H1 (cell line): Measurements from ENCODE around the gene TRIM27. TPM values are rescaled to one million over a fixed set of nuclear protein-coding genes. Genes with fewer than 3 reads are reported as not detected.
A peak's percentile ranks its signal among the peaks of the same experiment; 100 is the strongest.

ENCODE experiments used
- ASH2L ChIP-seq: fragments of 200-600, 300-600 bp; sonication (generic); IDR thresholded peaks from one replicate; pipeline ENCODE4 v1.7.1; 2017; ENCODE audit warnings: low read length
- BACH1 ChIP-seq: IDR thresholded peaks from 2 replicates; pipeline ENCODE4 v1.6.1; 2012; ENCODE audit warnings: low read length, improper control_type of control experiment
- CREB1 ChIP-seq: IDR thresholded peaks from 2 replicates; pipeline ENCODE4 v1.6.1; 2012; ENCODE audit warnings: inconsistent platforms
- NRF1 ChIP-seq: IDR thresholded peaks from 2 replicates; pipeline ENCODE4 v1.6.1; 2011; ENCODE audit warnings: mild to moderate bottlenecking, low read depth, low read length, improper control_type of control experiment
- RAD21 ChIP-seq, 2 experiments: IDR thresholded peaks in 1 of 2; conservative IDR thresholded peaks in 1 of 2; 2 replicates each; pipeline ENCODE4 v1.6.1; 2011; ENCODE audit warnings: low read depth in 2 of 2, low read length in 2 of 2, improper control_type of control experiment in 1 of 2, inconsistent platforms in 1 of 2, mild to moderate bottlenecking in 1 of 2, moderate library complexity in 1 of 2
- SP4 ChIP-seq: IDR thresholded peaks from 2 replicates; pipeline ENCODE4 v1.6.1; 2012; ENCODE audit warnings: low read length, inconsistent platforms
- SUZ12 ChIP-seq: fragments of 200-600 bp; sonication (generic); IDR thresholded peaks from 2 replicates; pipeline ENCODE4 v1.6.1; 2012; ENCODE audit warnings: mild to moderate bottlenecking, inconsistent platforms, low read length, moderate library complexity, mixed read lengths
- TAF7 ChIP-seq: optimal IDR thresholded peaks from 2 replicates; pipeline ENCODE3; 2011; ENCODE audit warnings: low read depth, mild to moderate bottlenecking, inconsistent platforms, low read length, moderate library complexity, borderline replicate concordance
- polyA plus RNA-seq, 7 experiments: library from polyadenylated mRNA; depleted of rRNA in 3 of 7; stranded (reverse) in 5 of 7; unstranded in 2 of 7; fragments of >200 nt in 5 of 7; fragments of 200-250 nt in 2 of 7; gene quantifications; 1 replicate in 5 of 7; 2 replicates in 1 of 7; 4 replicates in 1 of 7; pipeline versions ENCODE4 v1.2.1 to v1.2.3, GENCODE V29; 2011 to 2013; ENCODE audit warnings: missing spikeins in 2 of 7, mixed read lengths in 2 of 7
- total RNA-seq: library from RNA; stranded (reverse); fragmentation: NEBNext Ultra II Directional; extraction: Animal tissue kit (Norgen Biotek cat#: 25700); gene quantifications from 2 replicates; pipeline ENCODE4 v1.2.1, GENCODE V29; 2021
- TF ChIP-seq, protein P1 (sequence below): IDR thresholded peaks from 2 replicates; pipeline ENCODE4 v1.6.1; 2011; ENCODE audit warnings: low read length, improper control_type of control experiment
- TF ChIP-seq, protein P2 (sequence below): IDR thresholded peaks from 2 replicates; pipeline ENCODE4 v1.6.1; 2012; ENCODE audit warnings: inconsistent platforms
- TF ChIP-seq, protein P3 (sequence below): IDR thresholded peaks from 2 replicates; pipeline ENCODE4 v1.6.1; 2012; ENCODE audit warnings: low read length, inconsistent platforms

TRIM27 gene
- total and polyA plus RNA-seq, 2 of the 8 experiments (the other 6 are each of a cell fraction or from before 2014, with no cell fraction given), result 76.4 to 85.9 TPM

DNA sequence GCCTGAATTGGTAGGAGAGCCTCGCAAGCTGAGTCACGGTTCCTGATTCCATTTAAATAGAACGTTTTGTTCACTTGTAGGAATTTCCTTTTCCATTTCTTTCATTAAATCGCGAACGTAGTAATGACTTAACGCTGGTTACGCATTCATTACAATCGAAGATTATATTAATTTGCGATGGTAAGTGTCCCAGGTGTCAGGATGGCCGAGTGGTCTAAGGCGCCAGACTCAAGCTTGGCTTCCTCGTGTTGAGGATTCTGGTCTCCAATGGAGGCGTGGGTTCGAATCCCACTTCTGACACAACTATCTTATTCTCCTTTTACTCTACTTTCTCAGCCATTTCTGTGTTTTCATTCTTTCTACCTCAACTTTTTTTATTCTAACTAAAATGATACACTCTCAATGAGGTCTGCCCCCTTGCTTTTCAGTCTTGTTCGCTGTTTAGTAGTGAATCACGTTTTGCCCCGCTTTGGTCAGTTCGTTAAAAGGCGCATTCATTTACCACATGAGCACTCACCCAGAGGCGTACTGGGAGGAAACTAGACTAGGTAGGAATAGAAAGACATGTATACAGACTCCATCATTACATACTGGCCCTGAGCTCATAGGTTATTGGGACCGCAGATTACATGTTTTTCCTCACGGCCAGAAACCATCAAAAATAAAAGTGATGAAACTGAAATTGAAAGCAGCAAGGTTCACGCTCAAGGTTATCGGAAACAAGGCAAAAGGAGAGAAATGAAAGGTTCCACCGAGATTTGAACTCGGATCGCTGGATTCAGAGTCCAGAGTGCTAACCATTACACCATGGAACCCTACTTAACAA, 17.3 kb upstream of the TRIM27 start (continued):
- TF ChIP-seq TAF7, result peak; percentile 49
- peak; percentile 94 for TF ChIP-seq ASH2L
- TF ChIP-seq, protein P1, sequence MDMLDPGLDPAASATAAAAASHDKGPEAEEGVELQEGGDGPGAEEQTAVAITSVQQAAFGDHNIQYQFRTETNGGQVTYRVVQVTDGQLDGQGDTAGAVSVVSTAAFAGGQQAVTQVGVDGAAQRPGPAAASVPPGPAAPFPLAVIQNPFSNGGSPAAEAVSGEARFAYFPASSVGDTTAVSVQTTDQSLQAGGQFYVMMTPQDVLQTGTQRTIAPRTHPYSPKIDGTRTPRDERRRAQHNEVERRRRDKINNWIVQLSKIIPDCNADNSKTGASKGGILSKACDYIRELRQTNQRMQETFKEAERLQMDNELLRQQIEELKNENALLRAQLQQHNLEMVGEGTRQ, result no peak
- TF ChIP-seq, protein P2, sequence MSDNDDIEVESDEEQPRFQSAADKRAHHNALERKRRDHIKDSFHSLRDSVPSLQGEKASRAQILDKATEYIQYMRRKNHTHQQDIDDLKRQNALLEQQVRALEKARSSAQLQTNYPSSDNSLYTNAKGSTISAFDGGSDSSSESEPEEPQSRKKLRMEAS, result peak; percentile 45; the same call in 1 of the 2 replicates
- TF ChIP-seq, protein P3, sequence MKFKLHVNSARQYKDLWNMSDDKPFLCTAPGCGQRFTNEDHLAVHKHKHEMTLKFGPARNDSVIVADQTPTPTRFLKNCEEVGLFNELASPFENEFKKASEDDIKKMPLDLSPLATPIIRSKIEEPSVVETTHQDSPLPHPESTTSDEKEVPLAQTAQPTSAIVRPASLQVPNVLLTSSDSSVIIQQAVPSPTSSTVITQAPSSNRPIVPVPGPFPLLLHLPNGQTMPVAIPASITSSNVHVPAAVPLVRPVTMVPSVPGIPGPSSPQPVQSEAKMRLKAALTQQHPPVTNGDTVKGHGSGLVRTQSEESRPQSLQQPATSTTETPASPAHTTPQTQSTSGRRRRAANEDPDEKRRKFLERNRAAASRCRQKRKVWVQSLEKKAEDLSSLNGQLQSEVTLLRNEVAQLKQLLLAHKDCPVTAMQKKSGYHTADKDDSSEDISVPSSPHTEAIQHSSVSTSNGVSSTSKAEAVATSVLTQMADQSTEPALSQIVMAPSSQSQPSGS, result peak; percentile 66
- TF ChIP-seq NRF1, result peak; percentile 35; the same call in 1 of the 2 replicates
- TF ChIP-seq BACH1, result 0 out of 2 replicates have a peak, but pooled peaks have one; percentile 40
- TF ChIP-seq RAD21 (IDR thresholded peaks at IDR 0.05 in 1 of 2, conservative IDR thresholded peaks at IDR 0.05 in 1 of 2; ENCODE audit: low read depth in 2 of 2, low read length in 2 of 2), result no peak
- peak; percentile 47 for TF ChIP-seq CREB1
- 0 out of 2 replicates have a peak, but pooled peaks have one; percentile 62 for TF ChIP-seq SP4
- TF ChIP-seq SUZ12, result no peak
